NK-92 (cell line): ENCODE results near the gene FAM177B.

ENCODE experiments used
- DNase-seq: peaks from one replicate; lab custom pipeline; 2025; ENCODE audit not compliant: unreplicated experiment; lab: John Stamatoyannopoulos, UW

Gene FAM177B

GRCh38 chr1:222736972-222737371 lies at the start of gene FAM177B:
TSS of gene FAM177B (plus strand) at chr1:222737202. CDS start at chr1:222746546, 9,344 bp downstream.
- DNase-seq, result no peak

- no peak for DNase-seq
Observed at GRCh38 chr1:222691016-222691415, 46.0 kb upstream of the FAM177B start.

- DNase-seq, result no peak
Observed at GRCh38 chr1:222694927-222695326, 42.1 kb upstream of the FAM177B start.

- no peak for DNase-seq
Observed at GRCh38 chr1:222696741-222697140, 40.3 kb upstream of the FAM177B start.

- no peak for DNase-seq
Observed at GRCh38 chr1:222697203-222697602, 39.8 kb upstream of the FAM177B start.

- no peak for DNase-seq
Observed at GRCh38 chr1:222697826-222698225, 39.2 kb upstream of the FAM177B start.

GRCh38 chr1:222702210-222702609 lies 34.8 kb upstream of the FAM177B start:
- no peak for DNase-seq

GRCh38 chr1:222704260-222704659 lies 32.7 kb upstream of the FAM177B start:
- no peak for DNase-seq

- DNase-seq, result no peak
Observed at GRCh38 chr1:222706815-222707214, 30.2 kb upstream of the FAM177B start.

- no peak for DNase-seq
Observed at GRCh38 chr1:222709700-222710153, 27.3 kb upstream of the FAM177B start.

GRCh38 chr1:222711319-222712252 lies 25.4 kb upstream of the FAM177B start:
- DNase-seq, result no peak

- DNase-seq, result peak; percentile 57
Observed at GRCh38 chr1:222712253-222713090, 24.5 kb upstream of the FAM177B start, which contains the start of the genes AIDA and BROX. TSS of gene AIDA (minus strand) at chr1:222712491. CDS start at chr1:222712317, 174 bp downstream. TSS of gene BROX (plus strand) at chr1:222712564. CDS start at chr1:222715700, 3,136 bp downstream.

GRCh38 chr1:222713091-222713961 lies 23.7 kb upstream of the FAM177B start:
- peak; percentile 74 for DNase-seq

GRCh38 chr1:222716393-222716792 lies 20.6 kb upstream of the FAM177B start:
- DNase-seq, result no peak

- no peak for DNase-seq
Observed at GRCh38 chr1:222728746-222729145, 8.3 kb upstream of the FAM177B start.

GRCh38 chr1:222730866-222731265 lies 6.1 kb upstream of the FAM177B start:
- no peak for DNase-seq

GRCh38 chr1:222732216-222733159 lies 4.5 kb upstream of the FAM177B start:
- no peak for DNase-seq

- DNase-seq, result no peak
Observed at GRCh38 chr1:222734740-222735139, 2.3 kb upstream of the FAM177B start.

- no peak for DNase-seq
Observed at GRCh38 chr1:222736470-222736869, 532 bp upstream of the FAM177B start.
